C4-2B (cell line): Measurements from ENCODE around the gene NIPAL3.

Experiments
- ZFX ChIP-seq: fragments of 450-650 bp; IDR thresholded peaks from 2 replicates; pipeline ENCODE4 v1.6.1; 2017
- TF ChIP-seq, protein P1 (sequence below): fragments of 450-650 bp; conservative IDR thresholded peaks from 2 replicates; pipeline ENCODE4 v1.5.1; 2017; ENCODE audit warnings: mild to moderate bottlenecking

DNA sequence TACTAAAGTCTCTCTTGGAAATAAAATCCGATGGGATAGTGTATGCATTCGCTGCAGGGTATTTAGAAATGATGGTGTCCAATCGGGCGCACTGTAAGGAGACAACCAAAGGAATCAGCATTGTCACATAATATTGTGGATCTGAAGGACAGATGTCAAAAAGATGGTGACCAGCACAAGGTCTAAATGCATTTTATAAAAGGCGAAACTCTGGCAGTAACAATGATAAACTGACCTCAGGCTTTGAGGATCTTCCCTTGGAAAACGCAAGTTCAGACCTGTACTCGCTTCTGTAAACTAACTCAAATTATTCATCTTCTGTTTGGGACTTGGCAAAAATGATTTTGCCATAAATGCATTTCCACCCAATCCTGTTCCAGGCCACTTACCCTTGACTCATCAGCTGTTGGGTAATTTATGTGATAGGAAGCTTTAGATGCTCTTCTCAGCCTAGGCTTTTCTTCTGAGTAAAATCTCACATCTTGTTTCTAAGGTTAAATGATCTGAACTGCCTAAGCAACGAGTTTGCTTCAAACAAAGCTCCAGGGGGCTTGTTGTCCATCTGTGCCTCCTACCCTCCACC, 35.8 kb upstream of the NIPAL3 start:
- TF ChIP-seq, protein P1, sequence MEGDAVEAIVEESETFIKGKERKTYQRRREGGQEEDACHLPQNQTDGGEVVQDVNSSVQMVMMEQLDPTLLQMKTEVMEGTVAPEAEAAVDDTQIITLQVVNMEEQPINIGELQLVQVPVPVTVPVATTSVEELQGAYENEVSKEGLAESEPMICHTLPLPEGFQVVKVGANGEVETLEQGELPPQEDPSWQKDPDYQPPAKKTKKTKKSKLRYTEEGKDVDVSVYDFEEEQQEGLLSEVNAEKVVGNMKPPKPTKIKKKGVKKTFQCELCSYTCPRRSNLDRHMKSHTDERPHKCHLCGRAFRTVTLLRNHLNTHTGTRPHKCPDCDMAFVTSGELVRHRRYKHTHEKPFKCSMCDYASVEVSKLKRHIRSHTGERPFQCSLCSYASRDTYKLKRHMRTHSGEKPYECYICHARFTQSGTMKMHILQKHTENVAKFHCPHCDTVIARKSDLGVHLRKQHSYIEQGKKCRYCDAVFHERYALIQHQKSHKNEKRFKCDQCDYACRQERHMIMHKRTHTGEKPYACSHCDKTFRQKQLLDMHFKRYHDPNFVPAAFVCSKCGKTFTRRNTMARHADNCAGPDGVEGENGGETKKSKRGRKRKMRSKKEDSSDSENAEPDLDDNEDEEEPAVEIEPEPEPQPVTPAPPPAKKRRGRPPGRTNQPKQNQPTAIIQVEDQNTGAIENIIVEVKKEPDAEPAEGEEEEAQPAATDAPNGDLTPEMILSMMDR = no peak
- TF ChIP-seq ZFX = no peak
